ENCODE measurements around the gene DKK3.

DKK3 gene

DNA sequence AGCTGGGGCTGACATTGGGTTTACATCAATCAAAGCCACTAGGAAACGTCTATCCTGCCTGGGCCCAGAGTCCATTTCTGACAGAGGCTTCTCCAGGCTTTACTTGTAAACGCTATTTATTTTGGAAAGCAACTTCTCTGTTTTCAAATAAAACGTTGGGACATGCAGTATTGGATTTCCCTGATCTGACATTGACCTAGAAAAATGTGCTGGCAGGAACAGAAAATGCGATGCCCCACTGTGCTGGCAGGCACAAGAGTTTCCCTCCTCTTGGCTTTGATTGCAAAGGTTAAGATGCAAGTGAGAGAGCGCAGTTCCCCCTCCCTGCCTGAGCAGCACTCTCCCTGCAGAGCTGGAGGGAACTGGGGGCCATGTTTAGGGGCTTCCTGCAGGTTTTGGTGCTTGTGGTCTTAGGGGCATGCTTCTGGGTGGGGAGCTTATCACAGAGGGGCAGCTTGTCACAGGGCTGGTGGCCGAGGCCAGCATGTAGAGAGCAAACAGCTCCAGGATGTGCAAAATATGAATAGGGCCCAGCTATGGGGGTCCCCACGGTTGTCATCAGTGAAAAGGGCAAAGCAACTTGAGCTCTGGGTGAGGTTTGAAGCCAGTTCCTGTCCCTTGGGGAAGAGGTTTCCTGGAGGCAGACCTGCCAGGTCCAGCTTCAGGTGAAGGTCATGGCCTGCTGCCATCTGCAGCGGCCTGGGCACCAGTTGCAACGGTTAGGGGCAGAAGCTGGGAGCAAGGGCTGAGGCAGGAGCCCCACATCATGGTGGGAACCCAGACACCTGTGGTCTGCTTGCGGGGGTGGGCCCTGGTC lies 42.3 kb upstream of the DKK3 start:
- peak; percentile 65 for DNase-seq (ENCODE audit: low read depth)
- no peak overlapping the region for H3K4me3 ChIP-seq (ENCODE audit: low read depth, low read length)
- TF ChIP-seq, protein P1, sequence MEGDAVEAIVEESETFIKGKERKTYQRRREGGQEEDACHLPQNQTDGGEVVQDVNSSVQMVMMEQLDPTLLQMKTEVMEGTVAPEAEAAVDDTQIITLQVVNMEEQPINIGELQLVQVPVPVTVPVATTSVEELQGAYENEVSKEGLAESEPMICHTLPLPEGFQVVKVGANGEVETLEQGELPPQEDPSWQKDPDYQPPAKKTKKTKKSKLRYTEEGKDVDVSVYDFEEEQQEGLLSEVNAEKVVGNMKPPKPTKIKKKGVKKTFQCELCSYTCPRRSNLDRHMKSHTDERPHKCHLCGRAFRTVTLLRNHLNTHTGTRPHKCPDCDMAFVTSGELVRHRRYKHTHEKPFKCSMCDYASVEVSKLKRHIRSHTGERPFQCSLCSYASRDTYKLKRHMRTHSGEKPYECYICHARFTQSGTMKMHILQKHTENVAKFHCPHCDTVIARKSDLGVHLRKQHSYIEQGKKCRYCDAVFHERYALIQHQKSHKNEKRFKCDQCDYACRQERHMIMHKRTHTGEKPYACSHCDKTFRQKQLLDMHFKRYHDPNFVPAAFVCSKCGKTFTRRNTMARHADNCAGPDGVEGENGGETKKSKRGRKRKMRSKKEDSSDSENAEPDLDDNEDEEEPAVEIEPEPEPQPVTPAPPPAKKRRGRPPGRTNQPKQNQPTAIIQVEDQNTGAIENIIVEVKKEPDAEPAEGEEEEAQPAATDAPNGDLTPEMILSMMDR (conservative IDR thresholded peaks at IDR 0.05; ENCODE audit: low read depth, low read length) = no peak

DNA sequence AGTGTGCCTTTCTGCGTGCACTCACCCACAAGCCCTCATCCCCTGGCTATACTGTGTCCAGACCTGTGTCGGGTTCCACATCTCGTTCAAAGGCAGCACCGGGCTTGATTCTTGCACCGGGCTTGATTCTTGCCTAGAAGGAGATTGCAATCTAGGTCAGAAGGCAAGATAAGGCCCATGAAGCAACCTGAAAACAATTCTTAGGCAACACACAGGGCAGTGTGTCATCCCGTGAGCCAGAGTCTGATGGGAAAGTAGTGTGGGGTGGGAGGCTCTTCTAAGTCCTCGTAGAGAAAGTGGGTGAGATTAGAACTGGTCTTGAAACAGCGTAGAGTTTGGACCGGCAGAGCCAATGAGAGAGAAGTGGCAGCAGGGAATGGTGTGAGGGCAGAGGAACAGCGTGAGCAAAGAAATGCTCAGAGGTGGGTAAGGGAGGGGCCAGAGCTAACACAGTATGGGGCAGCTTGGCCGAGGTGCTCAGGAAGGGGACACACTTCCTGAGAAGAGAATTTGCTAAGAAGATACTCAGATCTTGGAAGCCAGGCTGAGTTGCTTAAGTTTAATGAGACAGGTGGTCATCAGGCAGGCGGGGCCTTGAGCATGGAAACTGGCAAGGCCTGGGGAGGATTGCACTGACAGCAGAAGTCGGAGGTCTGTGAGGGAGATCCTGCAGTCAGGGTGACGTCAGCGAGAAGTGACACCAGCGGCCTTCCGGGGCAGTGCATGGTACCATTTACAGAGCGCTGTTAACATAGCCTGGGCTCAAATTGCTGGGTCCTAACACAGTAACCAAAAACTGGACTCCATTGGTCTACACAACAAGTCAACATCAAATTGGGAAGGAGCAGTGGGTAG lies 40.7 kb upstream of the DKK3 start:
- TF ChIP-seq, protein P1 (conservative IDR thresholded peaks at IDR 0.05; ENCODE audit: low read depth, low read length) = no peak
- DNase-seq (ENCODE audit: low read depth) = peak; percentile 70

DNA sequence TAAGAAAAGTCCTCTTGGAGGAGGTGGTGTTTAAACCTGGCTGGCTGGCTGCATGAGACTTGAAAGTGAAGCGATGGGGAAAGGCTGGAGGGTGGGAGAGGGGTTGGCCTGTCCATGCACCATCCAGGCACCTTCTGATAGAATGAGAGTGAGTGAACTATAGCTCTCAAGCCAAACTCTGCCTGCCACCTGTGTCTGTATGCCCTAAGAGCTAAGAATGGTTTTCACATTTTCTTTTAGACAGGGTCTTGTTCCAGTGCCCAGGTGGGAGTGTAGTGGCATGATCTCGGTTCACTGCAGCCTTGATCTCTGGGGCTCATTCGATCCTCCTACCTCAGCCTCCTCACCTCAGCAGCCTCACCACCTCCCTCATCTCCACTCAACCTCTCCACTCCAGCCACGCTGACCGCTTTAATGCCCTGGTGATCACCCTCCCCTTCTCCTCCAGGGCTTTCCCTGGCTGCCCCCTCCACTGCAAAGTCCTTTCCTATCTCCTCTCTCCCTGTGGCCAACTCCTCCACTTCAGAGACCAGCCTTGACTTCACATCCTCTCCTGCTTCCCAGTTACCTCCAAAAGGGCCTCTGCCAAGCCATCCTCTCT lies 38.3 kb upstream of the DKK3 start:
- no peak overlapping the region for H3K4me3 ChIP-seq (ENCODE audit: low read depth, low read length)
- TF ChIP-seq, protein P1 (conservative IDR thresholded peaks at IDR 0.05; ENCODE audit: low read depth, low read length) = no peak
- no peak for DNase-seq (ENCODE audit: low read depth)

More for the DNA sequence above, 40.7 kb upstream of the DKK3 start:
- no peak overlapping the region for H3K4me3 ChIP-seq (ENCODE audit: low read depth, low read length)

- TF ChIP-seq, protein P1 (conservative IDR thresholded peaks at IDR 0.05; ENCODE audit: low read depth, low read length) = no peak
- H3K4me3 ChIP-seq (ENCODE audit: low read depth, low read length) = no peak overlapping the region
- DNase-seq (ENCODE audit: low read depth) = no peak
Measured at GRCh38 chr11:12045914-12046635, 37.6 kb upstream of the DKK3 start.

GRCh38 chr11:12044799-12045198 lies 36.4 kb upstream of the DKK3 start:
- no peak for DNase-seq (ENCODE audit: low read depth)
- H3K4me3 ChIP-seq (ENCODE audit: low read depth, low read length) = no peak overlapping the region
- TF ChIP-seq, protein P1 (conservative IDR thresholded peaks at IDR 0.05; ENCODE audit: low read depth, low read length) = no peak

DNA sequence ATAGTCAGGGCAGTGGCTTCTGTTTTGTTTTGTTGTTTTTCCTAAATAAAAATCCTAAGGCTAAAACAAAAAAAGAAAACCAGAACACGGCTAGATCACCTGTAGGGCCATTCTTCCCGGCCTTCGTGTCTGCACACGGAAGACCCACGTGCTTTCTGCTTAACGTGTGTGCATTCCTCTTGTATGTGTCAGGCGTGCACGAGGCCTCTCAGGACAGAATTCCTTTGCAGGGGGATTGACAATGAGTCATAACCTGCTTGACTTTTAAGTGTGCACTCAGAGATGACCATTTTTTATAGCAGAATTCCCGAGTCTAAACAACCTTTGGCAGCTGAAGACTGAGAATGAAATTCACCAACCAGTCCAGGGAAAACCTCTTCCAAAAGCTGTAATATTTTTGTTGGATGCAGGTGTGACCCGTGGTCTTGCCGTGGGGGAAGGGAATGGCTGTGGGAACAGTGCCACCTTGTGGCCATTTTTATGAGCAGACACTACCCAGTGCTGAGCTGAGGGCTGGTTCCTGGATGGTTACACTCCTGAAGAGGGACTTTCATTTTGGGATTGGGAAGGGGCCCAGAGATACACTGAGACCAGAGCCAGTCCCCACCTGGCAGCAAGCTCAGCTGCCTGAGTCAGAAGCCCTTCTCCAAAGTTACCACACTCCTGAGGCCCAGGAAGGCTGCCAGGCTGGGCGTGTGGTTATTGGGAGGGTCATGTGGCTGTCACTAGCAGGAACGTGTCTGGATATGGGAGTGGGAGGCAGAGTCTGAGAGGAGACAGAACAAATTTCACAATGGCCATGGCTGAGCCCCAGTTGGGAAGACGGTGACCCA lies 35.7 kb upstream of the DKK3 start:
- peak overlapping the region; percentile 32 for H3K4me3 ChIP-seq (ENCODE audit: low read depth, low read length)
- TF ChIP-seq, protein P1 (conservative IDR thresholded peaks at IDR 0.05; ENCODE audit: low read depth, low read length) = peak; percentile 97
- DNase-seq (ENCODE audit: low read depth) = peak; percentile 97

Measured in choroid plexus epithelial cell (primary cell).